CD4-positive, alpha-beta memory T cell (primary cell): ENCODE data around the gene ADSS1. TPM values are rescaled to one million over a fixed set of nuclear protein-coding genes. Genes with fewer than 3 reads are reported as not detected.

ENCODE experiments used
- CTCF ChIA-PET: fragments of 350-600 bp; sonication (Branson Sonifier 250); formaldehyde crosslinking; loops from one replicate; lab custom pipeline; 2021; ENCODE audit warnings: inconsistent platforms; ENCODE audit not compliant: partially characterized antibody; lab: Charles Lee
- POLR2A ChIA-PET: fragments of 350-600 bp; sonication (Branson Sonifier 250); formaldehyde crosslinking; loops from one replicate; lab custom pipeline; 2021; ENCODE audit not compliant: partially characterized antibody; lab: Charles Lee
- DNase-seq, 5 donors: peaks; one replicate each; pipeline versions ENCODE4 v3.0.0 to v3.0.0-alpha.2; 2020 to 2022; ENCODE audit warnings: mixed read lengths in 1 of 5
- H3K27ac ChIP-seq: one replicate; pipeline ENCODE4 v1.7.0; 2013; ENCODE audit warnings: low read depth, low read length
- H3K27me3 ChIP-seq: 2 replicates; pipeline ENCODE4 v1.7.0; 2013; ENCODE audit warnings: mild to moderate bottlenecking, low read length, moderate library complexity; ENCODE audit not compliant: insufficient read depth
- H3K36me3 ChIP-seq: 2 replicates; pipeline ENCODE4 v1.7.0; 2013; ENCODE audit warnings: mild to moderate bottlenecking, low read length, moderate library complexity; ENCODE audit not compliant: insufficient read depth
- H3K4me1 ChIP-seq: 2 replicates; pipeline ENCODE4 v1.7.0; 2013; ENCODE audit warnings: mild to moderate bottlenecking, low read length, moderate library complexity; ENCODE audit not compliant: insufficient read depth
- H3K4me3 ChIP-seq, 2 donors: one replicate each; pipeline ENCODE4 v1.7.0; 2013; ENCODE audit warnings: low read length in 2 of 2, mild to moderate bottlenecking in 1 of 2
- H3K9me3 ChIP-seq, 2 donors: one replicate each; pipeline ENCODE4 v1.7.0; 2013; ENCODE audit warnings: low read length in 2 of 2, control low read depth in 1 of 2; ENCODE audit not compliant: control insufficient read depth in 1 of 2
- H3K27ac Mint-ChIP-seq, 7 donors: one replicate each; pipeline ENCODE4 v1.8.0; 2020 to 2021; ENCODE audit warnings: mixed read lengths in 7 of 7, mild to moderate bottlenecking in 6 of 7, inconsistent platforms in 3 of 7, moderate library complexity in 3 of 7
- H3K27me3 Mint-ChIP-seq, 2 donors: one replicate each; pipeline ENCODE4 v1.8.0; 2020 to 2021; ENCODE audit warnings: mixed read lengths in 2 of 2
- H3K36me3 Mint-ChIP-seq, 2 donors: one replicate each; pipeline ENCODE4 v1.8.0; 2020 to 2021; ENCODE audit warnings: mixed read lengths in 2 of 2, inconsistent platforms in 1 of 2, mild to moderate bottlenecking in 1 of 2
- H3K4me1 Mint-ChIP-seq, 4 donors: one replicate each; pipeline ENCODE4 v1.8.0; 2020 to 2021; ENCODE audit warnings: mixed read lengths in 4 of 4, mild to moderate bottlenecking in 1 of 4
- H3K4me3 Mint-ChIP-seq, 8 donors: one replicate each; pipeline ENCODE4 v1.8.0; 2020 to 2021; ENCODE audit warnings: mixed read lengths in 8 of 8, mild to moderate bottlenecking in 7 of 8, moderate library complexity in 6 of 8, inconsistent platforms in 3 of 8
- H3K9me3 Mint-ChIP-seq, 8 donors: one replicate each; pipeline ENCODE4 v1.8.0; 2020 to 2021; ENCODE audit warnings: mixed read lengths in 8 of 8, mild to moderate bottlenecking in 5 of 8, inconsistent platforms in 3 of 8, moderate library complexity in 1 of 8
- intact Hi-C: fragments of 100-400 bp; cut with micrococcal nuclease; formaldehyde crosslinking; loops from one replicate; pipeline ENCODE4 v1.15.1; 2023
- polyA plus RNA-seq, 2 donors: library from polyadenylated mRNA; unstranded; fragments of 300-500 nt; fragmentation: Illumina TruSeq; gene quantifications; one replicate each; pipeline ENCODE4 v1.2.3, GENCODE V29; 2021
- total RNA-seq, 2 experiments: library from RNA; stranded (reverse); gene quantifications; one replicate each; pipeline ENCODE4 v1.2.3, GENCODE V29; 2021

The ADSS1 gene
- total and polyA plus RNA-seq, 4 experiments from 2014 or later, result 0.16 to 1.8 (median 1.5) TPM

GRCh38 chr14:104691546-104692260 lies 32.3 kb upstream of the ADSS1 start:
- Histone ChIP-seq H3K27me3 (no peaks in the 10 kb centered on the region), H3K27ac (peak overlapping the region; percentile 59), H3K4me3 (no peak overlapping the region), H3K9me3 (no peaks in the 10 kb centered on the region), H3K4me1 (peaks cover 89% of the 10 kb centered on the region), H3K36me3 (no peaks in the 10 kb centered on the region)
- Mint-ChIP-seq H3K36me3 (peaks cover 0 to 12% of the 10 kb centered on the region in 2 donors), H3K9me3 (no peaks in the 10 kb centered on the region), H3K4me3 (peak overlapping the region; percentile 76 to 84 (median 82)), H3K4me1 (peaks cover 27 to 71% (median 51%) of the 10 kb centered on the region in 4 donors), H3K27ac (peak overlapping the region; percentile 19 to 82 (median 66)), H3K27me3 (no peaks in the 10 kb centered on the region)
- POLR2A ChIA-PET, result interaction anchor here (1.1 to 5.3 kb wide), 2 partner anchors 14 to 61 kb away, joined by 4 to 56 read pairs; partner anchors contain the start of gene SIVA1
- intact Hi-C loops, result no loop called here
- CTCF ChIA-PET, result interaction anchor here (1.8 to 2.5 kb wide), 2 partner anchors 14 to 26 kb away, joined by 4 to 11 read pairs; no protein-coding TSS in a partner anchor
- peak in 1 of 5 donors; percentile 16 for DNase-seq

- ChIA-PET CTCF (interaction anchor here (2.5 kb wide), 1 partner anchor 27 kb away, joined by 11 read pairs; no protein-coding TSS in a partner anchor), POLR2A (interaction anchor here (1.7 kb wide), 1 partner anchor 27 kb away, joined by 3 read pairs; no protein-coding TSS in a partner anchor)
These were observed 31.6 kb upstream of the ADSS1 start for GRCh38 chr14:104692261-104692938.

GRCh38 chr14:104692939-104693315 lies 31.1 kb upstream of the ADSS1 start:
- Mint-ChIP-seq H3K36me3 (peaks cover 0 to 12% of the 10 kb centered on the region in 2 donors), H3K27ac (peak overlapping the region in 5 of 7 donors; percentile 36 to 79 (median 52)), H3K4me1 (peaks cover 19 to 59% (median 40%) of the 10 kb centered on the region in 4 donors), H3K4me3 (peak overlapping the region in 2 of 8 donors; percentile 15 to 65), H3K9me3 (no peaks in the 10 kb centered on the region), H3K27me3 (no peaks in the 10 kb centered on the region)
- H3K27ac ChIP-seq, result no peak overlapping the region
- ChIA-PET CTCF (interaction anchor here (2.7 kb wide), 1 partner anchor 8 kb away, joined by 7 read pairs; no protein-coding TSS in a partner anchor), POLR2A (interaction anchor here (0.8 to 1.7 kb wide), 2 partner anchors 27 to 128 kb away, joined by 3 read pairs; no protein-coding TSS in a partner anchor)
- no peak overlapping the region for H3K4me3 ChIP-seq
- peak in 1 of 5 donors; percentile 20 for DNase-seq
- no peaks in the 10 kb centered on the region for H3K36me3 ChIP-seq
- no peaks in the 10 kb centered on the region for H3K27me3 ChIP-seq
- peaks cover 77% of the 10 kb centered on the region for H3K4me1 ChIP-seq
- intact Hi-C loops, result no loop called here
- H3K9me3 ChIP-seq, result no peaks in the 10 kb centered on the region

More at GRCh38 chr14:104692261-104692938, 31.6 kb upstream of the ADSS1 start:
- H3K9me3 Mint-ChIP-seq, result no peaks in the 10 kb centered on the region
- peak in 1 of 5 donors; percentile 9 for DNase-seq
- H3K36me3 Mint-ChIP-seq, result peaks cover 0 to 12% of the 10 kb centered on the region in 2 donors
- intact Hi-C loops, result no loop called here
- Histone ChIP-seq H3K4me3 (no peak overlapping the region), H3K27ac (peak overlapping the region; percentile 59), H3K9me3 (no peaks in the 10 kb centered on the region), H3K36me3 (no peaks in the 10 kb centered on the region), H3K27me3 (no peaks in the 10 kb centered on the region), H3K4me1 (peaks cover 82% of the 10 kb centered on the region)
- H3K4me3 Mint-ChIP-seq, result no peak overlapping the region
- peak overlapping the region in 6 of 7 donors; percentile 36 to 79 (median 59) for H3K27ac Mint-ChIP-seq
- no peaks in the 10 kb centered on the region for H3K27me3 Mint-ChIP-seq
- H3K4me1 Mint-ChIP-seq, result peaks cover 20 to 64% (median 45%) of the 10 kb centered on the region in 4 donors

- Mint-ChIP-seq H3K4me1 (peaks cover 19 to 52% (median 38%) of the 10 kb centered on the region in 4 donors), H3K27me3 (no peaks in the 10 kb centered on the region), H3K9me3 (no peaks in the 10 kb centered on the region), H3K36me3 (peaks cover 0 to 16% of the 10 kb centered on the region in 2 donors), H3K4me3 (peak overlapping the region in 6 of 8 donors; percentile 44 to 82 (median 68)), H3K27ac (peak overlapping the region; percentile 46 to 97 (median 89))
- H3K27ac ChIP-seq, result peak overlapping the region; percentile 62
- POLR2A ChIA-PET, result interaction anchor here (0.8 to 3.7 kb wide), 4 partner anchors 9 to 127 kb away, joined by 3 to 40 read pairs (median 5); no protein-coding TSS in a partner anchor
- no peak overlapping the region for H3K4me3 ChIP-seq
- DNase-seq, result peak in 1 of 5 donors; percentile 26
- CTCF ChIA-PET, result interaction anchor here (1.9 to 2.7 kb wide), 3 partner anchors 9 to 28 kb away, joined by 7 to 10 read pairs (median 7); no protein-coding TSS in a partner anchor
- no peaks in the 10 kb centered on the region for H3K27me3 ChIP-seq
- no peaks in the 10 kb centered on the region for H3K9me3 ChIP-seq
- intact Hi-C loops, result loop anchor here (2.0 kb wide), 1 partner anchor 17 kb away; no protein-coding TSS in a partner anchor
- H3K4me1 ChIP-seq, result peaks cover 68% of the 10 kb centered on the region
- H3K36me3 ChIP-seq, result no peaks in the 10 kb centered on the region
These were observed 30.3 kb upstream of the ADSS1 start for GRCh38 chr14:104693482-104694431.

GRCh38 chr14:104694475-104694950 lies 29.5 kb upstream of the ADSS1 start:
- Mint-ChIP-seq H3K4me3 (peak overlapping the region; percentile 44 to 82 (median 64)), H3K9me3 (no peaks in the 10 kb centered on the region), H3K36me3 (peaks cover 0 to 16% of the 10 kb centered on the region in 2 donors), H3K27me3 (no peaks in the 10 kb centered on the region), H3K27ac (peak overlapping the region; percentile 83 to 97 (median 91)), H3K4me1 (peaks cover 19 to 50% (median 37%) of the 10 kb centered on the region in 4 donors)
- intact Hi-C loops, result loop anchor here (2.0 kb wide), 1 partner anchor 18 kb away; no protein-coding TSS in a partner anchor
- Histone ChIP-seq H3K4me1 (peaks cover 64% of the 10 kb centered on the region), H3K4me3 (peak overlapping the region in 1 of 2 donors; percentile 44), H3K36me3 (no peaks in the 10 kb centered on the region), H3K27me3 (no peaks in the 10 kb centered on the region), H3K9me3 (no peaks in the 10 kb centered on the region), H3K27ac (peak overlapping the region; percentile 62)
- peak in 1 of 5 donors; percentile 5 for DNase-seq
- ChIA-PET POLR2A (interaction anchor here (1.5 to 3.7 kb wide), 3 partner anchors 10 to 29 kb away, joined by 7 to 40 read pairs (median 10); no protein-coding TSS in a partner anchor), CTCF (interaction anchor here (1.0 to 2.7 kb wide), 4 partner anchors 10 to 29 kb away, joined by 3 to 10 read pairs (median 7); no protein-coding TSS in a partner anchor)
